Inflammatory macrophage (primary cell): ENCODE data around the gene ISLR2.

Source experiments
- DNase-seq, 2 donors: peaks; one replicate each; pipeline ENCODE4 v3.0.0-alpha.2; 2020 to 2022

The ISLR2 gene

DNA sequence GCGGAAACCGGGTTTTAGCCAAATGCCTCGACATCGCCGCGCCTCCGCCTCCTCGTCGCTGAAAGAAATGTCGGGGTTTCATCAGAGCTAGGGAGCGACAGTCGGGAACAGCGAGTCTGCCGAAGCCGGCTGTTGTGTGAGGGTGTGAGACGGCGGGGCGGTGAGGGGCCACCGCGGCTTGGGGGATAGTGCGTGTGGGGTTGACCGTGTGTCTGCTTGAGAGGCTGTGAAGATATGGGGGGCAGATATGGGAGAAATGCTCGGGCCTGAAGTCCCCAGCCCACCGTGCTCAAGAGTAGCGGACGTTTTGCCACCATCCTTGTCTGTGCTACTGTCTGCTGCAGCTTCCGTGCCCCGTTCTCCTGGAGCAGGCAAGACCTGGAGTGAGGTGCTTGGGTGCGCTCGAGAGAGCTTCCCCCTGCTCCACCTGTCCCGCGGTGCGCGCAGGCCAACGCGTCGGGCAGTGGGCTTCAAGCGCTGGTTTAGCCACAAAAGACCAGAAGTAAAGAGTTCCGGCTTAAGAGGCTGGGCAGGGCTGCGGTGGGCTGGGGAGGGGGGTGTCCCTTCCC is 716 bp upstream of the ISLR2 start:
- no peak for DNase-seq

DNA sequence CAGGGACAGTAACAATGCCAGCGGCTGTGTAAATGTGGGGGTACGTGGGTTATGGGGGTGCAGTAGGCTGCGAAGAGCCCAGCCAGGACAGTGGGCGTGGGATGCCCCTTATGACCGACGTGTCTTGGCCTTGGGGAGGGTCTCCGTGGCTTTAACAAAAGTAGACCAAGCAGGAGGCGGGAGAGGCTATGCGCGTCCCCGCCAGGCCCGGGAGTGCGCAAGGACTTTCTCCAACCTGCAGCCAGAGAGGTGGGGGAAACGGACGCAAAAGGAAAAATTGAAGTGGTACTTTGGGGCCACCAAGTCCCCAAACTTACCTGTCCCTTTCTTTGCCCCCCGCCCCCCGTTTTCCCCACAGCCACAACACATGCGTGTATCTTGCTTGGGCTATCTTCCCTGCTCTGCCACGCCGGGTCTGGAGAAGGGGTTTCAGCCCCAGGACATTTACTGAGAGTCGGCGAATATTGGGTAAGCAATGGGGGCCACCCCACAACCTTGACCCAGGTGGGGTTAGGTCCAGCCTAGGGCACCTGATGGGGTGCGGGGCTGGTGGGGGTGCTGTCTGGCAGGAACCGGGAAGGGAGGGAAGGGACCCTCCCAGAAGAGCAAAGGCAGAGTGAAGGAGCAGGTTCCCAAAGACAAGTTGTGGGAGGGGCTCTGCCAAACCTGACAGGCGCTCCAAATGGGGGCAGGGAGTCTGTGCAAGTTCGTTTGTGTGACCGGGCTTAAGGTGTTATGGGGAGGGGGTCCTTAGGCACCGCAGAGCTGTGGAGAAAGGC is 652 bp downstream of the ISLR2 start:
- DNase-seq = no peak

DNA sequence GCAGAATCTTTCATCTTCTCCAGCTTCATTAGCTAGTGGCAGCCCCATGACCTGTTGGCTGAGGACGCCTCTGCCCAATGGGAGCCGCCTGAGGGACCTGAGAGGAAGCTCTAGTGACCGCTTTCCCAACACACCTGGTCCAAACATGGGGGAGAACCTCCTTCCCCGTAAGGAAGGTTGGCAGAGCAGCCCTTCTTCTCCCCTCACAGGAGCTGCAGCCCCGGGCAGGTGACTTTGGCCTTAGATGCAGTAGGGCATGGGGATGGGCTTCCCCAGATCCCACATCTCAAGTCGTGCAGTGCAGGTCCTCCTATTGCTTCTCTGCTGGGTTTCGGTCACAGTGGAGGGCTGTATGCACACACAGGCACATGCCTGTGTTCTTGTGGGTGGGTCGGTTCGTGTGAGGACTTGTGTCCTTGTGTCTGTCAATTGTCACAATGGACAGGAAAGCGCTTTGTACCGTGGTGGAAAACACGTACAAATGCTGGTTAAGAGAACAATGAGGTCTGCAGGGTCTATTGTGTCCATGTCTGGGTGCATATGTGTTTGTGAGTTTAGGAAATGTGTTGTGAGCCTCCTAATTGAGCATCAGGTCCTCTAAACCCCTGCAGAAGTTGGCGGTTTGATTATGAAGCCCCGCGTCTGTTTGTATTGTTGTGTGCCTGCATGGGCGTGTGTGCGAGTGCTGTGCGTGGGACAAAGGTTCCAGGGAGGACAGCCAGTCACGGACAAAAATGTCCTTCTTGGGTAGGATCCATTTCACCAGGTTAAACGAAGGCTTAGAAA is 1.4 kb downstream of the ISLR2 start:
- DNase-seq = no peak

- no peak for DNase-seq
Observed at GRCh38 chr15:74132681-74133651, 2.6 kb downstream of the ISLR2 start.

GRCh38 chr15:74133694-74134386 is 3.5 kb downstream of the ISLR2 start:
- DNase-seq = no peak

GRCh38 chr15:74134387-74135027 is 4.1 kb downstream of the ISLR2 start:
- peak; percentile 41 to 60 for DNase-seq

GRCh38 chr15:74135041-74135565 is 4.7 kb downstream of the ISLR2 start:
- no peak for DNase-seq

DNA sequence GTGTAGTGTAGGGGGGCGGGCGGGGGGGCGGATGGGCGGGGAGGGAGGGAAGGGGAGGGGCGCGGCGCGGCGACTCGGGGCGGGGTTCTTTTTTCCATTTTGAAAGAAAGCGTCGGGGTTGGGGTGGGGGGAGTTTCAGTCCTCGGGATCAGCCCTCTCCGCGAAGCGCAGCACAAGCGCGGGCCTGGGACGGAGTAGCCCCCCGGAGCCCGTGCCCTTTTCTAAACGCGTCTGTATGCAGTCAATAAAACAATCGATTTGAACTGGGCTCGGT is 6.1 kb downstream of the ISLR2 start:
- DNase-seq = no peak

- no peak for DNase-seq
Observed at GRCh38 chr15:74136814-74137536, 6.6 kb downstream of the ISLR2 start.

DNA sequence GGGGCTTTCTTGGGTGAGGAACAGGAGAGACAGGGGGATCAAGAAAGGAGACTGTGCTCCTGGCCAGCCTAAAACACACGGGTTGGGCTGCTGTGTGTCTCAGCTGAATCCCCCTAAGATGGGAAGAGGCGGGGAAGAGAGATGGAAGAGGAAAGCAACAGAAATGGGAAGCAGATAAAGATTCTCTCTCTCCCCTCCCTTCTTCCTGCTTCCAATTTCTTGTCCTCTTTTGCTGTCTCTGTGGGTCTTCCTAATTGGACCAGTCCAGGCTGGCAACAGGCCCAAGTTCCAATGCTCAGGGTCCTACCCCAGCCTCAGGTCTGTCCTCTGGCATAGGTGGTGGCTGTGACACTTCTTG is 7.1 kb downstream of the ISLR2 start:
- DNase-seq = no peak

GRCh38 chr15:74138642-74139041 is 8.3 kb downstream of the ISLR2 start:
- no peak for DNase-seq

DNA sequence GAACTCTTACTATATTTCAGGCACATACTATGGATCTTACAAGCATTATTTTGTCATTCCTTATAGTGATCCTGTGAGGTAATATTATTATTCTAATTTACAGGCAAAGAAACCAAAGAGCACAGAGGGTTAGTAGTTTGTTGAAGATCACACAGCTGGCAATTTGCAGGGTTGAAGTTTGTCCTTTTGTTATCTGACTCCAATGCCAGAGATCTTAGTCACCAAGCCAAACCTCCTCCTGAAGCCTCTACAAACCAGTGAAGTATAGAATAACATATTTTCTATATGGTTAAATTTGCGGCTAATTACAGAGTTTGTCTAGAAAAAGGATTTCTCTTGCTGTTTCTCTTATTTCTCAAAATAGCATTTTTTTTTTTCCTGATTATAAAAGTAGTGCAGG is 11.2 kb downstream of the ISLR2 start:
- DNase-seq = no peak

GRCh38 chr15:74144153-74144775 is 13.9 kb downstream of the ISLR2 start:
- DNase-seq = no peak

GRCh38 chr15:74146277-74146800 is 16.0 kb downstream of the ISLR2 start:
- no peak for DNase-seq

GRCh38 chr15:74147051-74147450 is 16.7 kb downstream of the ISLR2 start:
- DNase-seq = no peak

DNA sequence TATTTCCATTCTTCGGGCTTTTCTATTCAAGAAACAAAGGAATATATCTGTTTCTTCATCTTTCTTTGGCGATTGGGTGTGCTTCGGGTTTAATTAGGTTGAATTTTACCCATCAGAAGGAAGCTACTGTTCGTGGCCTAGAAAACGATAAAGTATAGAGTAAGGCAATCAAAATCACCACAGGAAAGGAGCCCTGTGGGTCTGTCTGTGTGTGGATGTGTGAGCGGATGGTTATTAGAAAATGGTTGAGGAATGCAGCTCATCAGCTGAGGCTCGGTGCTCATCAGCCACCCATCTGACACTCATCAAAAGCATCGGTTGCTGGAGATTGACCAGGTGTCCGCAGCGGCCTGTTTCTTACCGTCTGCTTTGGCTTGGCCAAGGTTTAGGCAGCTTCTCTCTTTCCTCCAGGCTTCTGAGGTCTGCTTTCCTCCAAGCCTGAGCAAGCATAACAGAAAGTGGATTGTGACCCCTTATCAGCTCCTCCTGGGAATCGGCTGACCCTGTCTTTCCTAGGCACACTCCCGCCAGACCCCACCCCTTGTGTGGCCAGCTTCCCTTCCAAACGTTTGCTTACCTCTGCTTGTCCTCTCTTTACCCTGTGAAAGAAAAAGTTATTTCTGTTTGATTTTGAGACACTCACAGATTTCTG is 25.5 kb downstream of the ISLR2 start:
- DNase-seq = no peak

- no peak for DNase-seq
Observed at GRCh38 chr15:74156678-74157411, 26.5 kb downstream of the ISLR2 start.
